ENCODE results near the gene GPR62.
"Not testable (repeated sequence)": the region's sequence is repeated elsewhere in the genome, so short reads cannot be mapped to it uniquely, and the experiment has no call there.

DNA sequence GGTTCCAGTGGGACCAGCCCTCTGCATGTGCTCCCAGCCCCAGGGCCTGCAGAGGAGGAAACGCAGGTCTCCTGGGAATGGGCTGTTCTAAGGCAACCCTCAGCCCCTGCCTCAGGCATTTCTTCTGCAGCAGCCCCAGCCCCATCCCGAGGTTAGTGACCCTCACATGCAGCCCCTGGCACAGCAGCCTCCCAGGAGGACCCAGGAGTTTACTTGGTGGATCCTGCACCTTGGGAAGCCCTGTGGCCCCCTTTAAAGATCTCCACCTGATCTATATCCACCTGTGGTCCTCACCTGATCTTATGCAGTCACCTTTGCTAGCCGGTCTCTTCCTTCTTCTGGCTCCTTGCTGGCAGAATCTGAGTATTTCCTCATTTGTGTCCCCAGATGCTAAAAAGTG lies 26.2 kb upstream of the GPR62 start:
- not testable (repeated sequence) for TF ChIP-seq CTCF (IDR thresholded peaks at IDR 0.05); REST (IDR thresholded peaks at IDR 0.05; ENCODE audit: insufficient read depth in 1 of 2, low read depth in 2 of 2, low read length in 1 of 2); POLR2AphosphoS5 (IDR thresholded peaks at IDR 0.05; ENCODE audit: low read depth, low read length); SIN3A (IDR thresholded peaks at IDR 0.05; ENCODE audit: borderline replicate concordance, insufficient read depth, low read depth, low read length); TCF7L2 (IDR thresholded peaks at IDR 0.05; ENCODE audit: low read depth, low read length)

All from Panc1 (cell line).